Measurements from ENCODE around the gene ELK4. TPM values are rescaled to one million over a fixed set of nuclear protein-coding genes. Genes with fewer than 3 reads are reported as not detected.

ELK4 gene
- polyA plus RNA-seq, 1 of the 3 experiments (the other 2 are of a cell fraction), result 2.6 TPM

DNA sequence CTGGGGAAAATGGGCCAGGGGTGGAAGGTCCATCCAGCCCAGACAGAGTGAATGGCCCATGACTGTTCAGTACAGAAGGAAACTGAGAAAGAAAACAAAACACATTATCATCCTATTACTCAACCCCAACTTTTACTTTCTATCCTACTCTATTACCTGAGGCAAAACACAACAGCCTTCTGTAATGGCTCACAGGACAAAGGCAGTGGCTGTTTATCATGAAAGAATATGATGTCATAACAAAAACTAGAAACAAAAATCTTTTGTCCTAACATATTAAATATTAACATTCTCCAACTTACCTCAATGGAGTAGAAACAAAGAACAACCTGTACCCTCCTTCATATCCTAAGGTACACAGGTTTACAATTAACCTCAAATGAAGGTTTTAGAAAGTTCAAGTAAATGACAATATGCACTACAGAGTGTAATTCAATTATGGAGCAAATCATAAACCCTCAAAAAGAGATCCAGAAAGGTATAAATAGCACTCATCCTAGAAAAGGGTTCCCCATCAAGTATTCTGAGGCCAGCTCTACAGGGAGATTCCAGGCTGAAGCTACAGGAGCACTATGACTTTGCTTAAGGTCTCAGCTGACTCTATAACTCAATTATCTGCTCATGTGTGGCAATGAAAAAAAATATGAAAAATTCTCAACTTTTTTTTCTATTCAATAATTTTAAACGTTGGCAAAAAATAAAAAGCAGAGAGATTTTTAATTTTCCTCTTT is 15.1 kb downstream of the ELK4 start:
- H3K9me3 ChIP-seq, result no peaks in the 10 kb centered on the region

DNA sequence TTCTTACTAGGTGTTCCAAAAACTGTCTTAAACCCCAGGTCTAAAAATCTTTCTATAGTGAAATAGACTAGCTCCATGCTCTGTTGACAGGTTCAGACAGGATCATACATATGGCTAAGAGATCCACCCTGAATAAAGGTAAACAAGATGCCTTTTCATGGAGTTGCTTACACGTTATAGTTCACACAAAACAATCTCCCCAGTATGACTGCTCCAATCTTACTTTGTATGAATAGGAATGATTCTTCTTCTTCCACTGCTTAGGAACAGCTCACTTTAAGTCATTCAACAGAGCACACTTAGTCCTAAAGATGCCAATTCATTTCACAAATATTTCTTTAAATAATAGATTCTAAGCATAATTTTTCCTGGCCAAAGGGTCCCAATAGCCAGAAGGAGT is 16.0 kb downstream of the ELK4 start:
- no peak for DNase-seq
- Histone ChIP-seq H3K4me1 (ENCODE audit: control insufficient read depth in 1 of 2, insufficient read depth in 2 of 2, low read depth in 1 of 2, low read length in 1 of 2) (peaks cover 5 to 12% of the 10 kb centered on the region in 2 experiments; a peak in 2 of 4 replicates), H2AFZ (ENCODE audit: low read depth) (no peak overlapping the region), H3K36me3 (replicated peaks in 1 of 2; ENCODE audit: control insufficient read depth in 1 of 2, insufficient read depth in 2 of 2, low read length in 1 of 2) (peaks cover 74 to 81% of the 10 kb centered on the region in 2 experiments), H3K79me2 (ENCODE audit: insufficient read depth) (peaks cover 30% of the 10 kb centered on the region), H3K9me3 (no peaks in the 10 kb centered on the region), H3F3A (replicated peaks; ENCODE audit: insufficient read depth) (peaks cover 6% of the 10 kb centered on the region), H3K4me3 (ENCODE audit: low read depth in 2 of 2, low read length in 1 of 2) (no peak overlapping the region), H3K9ac (no peak overlapping the region), H3K4me2 (no peak overlapping the region), H3K27me3 (ENCODE audit: insufficient read depth) (no peaks in the 10 kb centered on the region), H3K9me2 (no peaks in the 10 kb centered on the region), H4K20me1 (ENCODE audit: insufficient read depth) (no peaks in the 10 kb centered on the region), H3K27ac (ENCODE audit: low read depth in 2 of 2, low read length in 1 of 2) (no peak overlapping the region)
- ChIA-PET POLR2A (no interaction called here), CTCF (interaction anchor here (1.7 kb wide), 1 partner anchor 43 kb away, joined by 4 read pairs; no protein-coding TSS in a partner anchor)
- WGBS (ENCODE audit: low lambda C conversion rate), result 100% methylated on average over 1 of the region's 1 CpG
- no peak for TF ChIP-seq RXRA (IDR thresholded peaks at IDR 0.05; ENCODE audit: borderline replicate concordance, low read depth)
- TF ChIP-seq GATA2 (CRISPR knock-in tag; IDR thresholded peaks at IDR 0.05), result no peak
- TF ChIP-seq, protein P1, sequence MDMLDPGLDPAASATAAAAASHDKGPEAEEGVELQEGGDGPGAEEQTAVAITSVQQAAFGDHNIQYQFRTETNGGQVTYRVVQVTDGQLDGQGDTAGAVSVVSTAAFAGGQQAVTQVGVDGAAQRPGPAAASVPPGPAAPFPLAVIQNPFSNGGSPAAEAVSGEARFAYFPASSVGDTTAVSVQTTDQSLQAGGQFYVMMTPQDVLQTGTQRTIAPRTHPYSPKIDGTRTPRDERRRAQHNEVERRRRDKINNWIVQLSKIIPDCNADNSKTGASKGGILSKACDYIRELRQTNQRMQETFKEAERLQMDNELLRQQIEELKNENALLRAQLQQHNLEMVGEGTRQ (IDR thresholded peaks at IDR 0.05; ENCODE audit: borderline replicate concordance, low read depth, low read length), result no peak
- TF ChIP-seq, protein P2, sequence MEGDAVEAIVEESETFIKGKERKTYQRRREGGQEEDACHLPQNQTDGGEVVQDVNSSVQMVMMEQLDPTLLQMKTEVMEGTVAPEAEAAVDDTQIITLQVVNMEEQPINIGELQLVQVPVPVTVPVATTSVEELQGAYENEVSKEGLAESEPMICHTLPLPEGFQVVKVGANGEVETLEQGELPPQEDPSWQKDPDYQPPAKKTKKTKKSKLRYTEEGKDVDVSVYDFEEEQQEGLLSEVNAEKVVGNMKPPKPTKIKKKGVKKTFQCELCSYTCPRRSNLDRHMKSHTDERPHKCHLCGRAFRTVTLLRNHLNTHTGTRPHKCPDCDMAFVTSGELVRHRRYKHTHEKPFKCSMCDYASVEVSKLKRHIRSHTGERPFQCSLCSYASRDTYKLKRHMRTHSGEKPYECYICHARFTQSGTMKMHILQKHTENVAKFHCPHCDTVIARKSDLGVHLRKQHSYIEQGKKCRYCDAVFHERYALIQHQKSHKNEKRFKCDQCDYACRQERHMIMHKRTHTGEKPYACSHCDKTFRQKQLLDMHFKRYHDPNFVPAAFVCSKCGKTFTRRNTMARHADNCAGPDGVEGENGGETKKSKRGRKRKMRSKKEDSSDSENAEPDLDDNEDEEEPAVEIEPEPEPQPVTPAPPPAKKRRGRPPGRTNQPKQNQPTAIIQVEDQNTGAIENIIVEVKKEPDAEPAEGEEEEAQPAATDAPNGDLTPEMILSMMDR (IDR thresholded peaks at IDR 0.05), result no peak
- TF ChIP-seq NFIC (IDR thresholded peaks at IDR 0.05; ENCODE audit: borderline replicate concordance), result no peak
- TF ChIP-seq, protein P3, sequence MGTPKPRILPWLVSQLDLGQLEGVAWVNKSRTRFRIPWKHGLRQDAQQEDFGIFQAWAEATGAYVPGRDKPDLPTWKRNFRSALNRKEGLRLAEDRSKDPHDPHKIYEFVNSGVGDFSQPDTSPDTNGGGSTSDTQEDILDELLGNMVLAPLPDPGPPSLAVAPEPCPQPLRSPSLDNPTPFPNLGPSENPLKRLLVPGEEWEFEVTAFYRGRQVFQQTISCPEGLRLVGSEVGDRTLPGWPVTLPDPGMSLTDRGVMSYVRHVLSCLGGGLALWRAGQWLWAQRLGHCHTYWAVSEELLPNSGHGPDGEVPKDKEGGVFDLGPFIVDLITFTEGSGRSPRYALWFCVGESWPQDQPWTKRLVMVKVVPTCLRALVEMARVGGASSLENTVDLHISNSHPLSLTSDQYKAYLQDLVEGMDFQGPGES (IDR thresholded peaks at IDR 0.05; ENCODE audit: low read depth, low read length), result no peak
- TF ChIP-seq MXI1 (IDR thresholded peaks at IDR 0.05; ENCODE audit: low read depth, low read length), result no peak
- no peak for TF ChIP-seq RCOR1 (IDR thresholded peaks at IDR 0.05; ENCODE audit: low read length)
- no peak for TF ChIP-seq JUND (IDR thresholded peaks at IDR 0.05)
- no peak for TF ChIP-seq MEF2A (IDR thresholded peaks at IDR 0.05; ENCODE audit: borderline replicate concordance, low read depth)
- TF ChIP-seq SMC3 (IDR thresholded peaks at IDR 0.05; ENCODE audit: low read depth, low read length), result no peak
- TF ChIP-seq SIN3A (IDR thresholded peaks at IDR 0.05; ENCODE audit: borderline replicate concordance, low read depth, low read length), result no peak
- TF ChIP-seq FOXM1 (IDR thresholded peaks at IDR 0.05; ENCODE audit: low read depth), result no peak
- TF ChIP-seq EZH2phosphoT487 (IDR thresholded peaks at IDR 0.05; ENCODE audit: borderline replicate concordance, low read depth), result no peak
- TF ChIP-seq ELF1 (IDR thresholded peaks at IDR 0.05), result no peak
- TF ChIP-seq, protein P4, sequence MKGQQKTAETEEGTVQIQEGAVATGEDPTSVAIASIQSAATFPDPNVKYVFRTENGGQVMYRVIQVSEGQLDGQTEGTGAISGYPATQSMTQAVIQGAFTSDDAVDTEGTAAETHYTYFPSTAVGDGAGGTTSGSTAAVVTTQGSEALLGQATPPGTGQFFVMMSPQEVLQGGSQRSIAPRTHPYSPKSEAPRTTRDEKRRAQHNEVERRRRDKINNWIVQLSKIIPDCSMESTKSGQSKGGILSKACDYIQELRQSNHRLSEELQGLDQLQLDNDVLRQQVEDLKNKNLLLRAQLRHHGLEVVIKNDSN (IDR thresholded peaks at IDR 0.05; ENCODE audit: borderline replicate concordance, low read depth), result no peak
- TF ChIP-seq, protein P5, sequence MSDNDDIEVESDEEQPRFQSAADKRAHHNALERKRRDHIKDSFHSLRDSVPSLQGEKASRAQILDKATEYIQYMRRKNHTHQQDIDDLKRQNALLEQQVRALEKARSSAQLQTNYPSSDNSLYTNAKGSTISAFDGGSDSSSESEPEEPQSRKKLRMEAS (IDR thresholded peaks at IDR 0.05; ENCODE audit: low read depth), result no peak
- TF ChIP-seq RAD21 (IDR thresholded peaks at IDR 0.05; ENCODE audit: low read length), result no peak

More for the DNA sequence above, 15.1 kb downstream of the ELK4 start:
- Histone ChIP-seq H3K79me2 (ENCODE audit: insufficient read depth) (peaks cover 30% of the 10 kb centered on the region; the same call in 1 of the 2 replicates), H3K27me3 (ENCODE audit: insufficient read depth) (no peaks in the 10 kb centered on the region), H3K9me2 (no peaks in the 10 kb centered on the region), H4K20me1 (ENCODE audit: insufficient read depth) (no peaks in the 10 kb centered on the region), H3F3A (replicated peaks; ENCODE audit: insufficient read depth) (peaks cover 6% of the 10 kb centered on the region), H2AFZ (ENCODE audit: low read depth) (no peak overlapping the region), H3K4me3 (ENCODE audit: low read depth in 2 of 2, low read length in 1 of 2) (no peak overlapping the region), H3K4me1 (ENCODE audit: control insufficient read depth in 1 of 2, insufficient read depth in 2 of 2, low read depth in 1 of 2, low read length in 1 of 2) (peaks cover 0 to 3% of the 10 kb centered on the region in 2 experiments; a peak in 2 of 4 replicates), H3K27ac (ENCODE audit: low read depth in 2 of 2, low read length in 1 of 2) (no peak overlapping the region), H3K9ac (no peak overlapping the region), H3K36me3 (replicated peaks in 1 of 2; ENCODE audit: control insufficient read depth in 1 of 2, insufficient read depth in 2 of 2, low read length in 1 of 2) (peaks cover 65 to 75% of the 10 kb centered on the region in 2 experiments), H3K4me2 (no peak overlapping the region)
- 88% methylated on average over 1 of the region's 1 CpG for WGBS (ENCODE audit: low lambda C conversion rate)
- DNase-seq, result no peak
- TF ChIP-seq RCOR1 (IDR thresholded peaks at IDR 0.05; ENCODE audit: low read length) (no peak), EZH2phosphoT487 (IDR thresholded peaks at IDR 0.05; ENCODE audit: borderline replicate concordance, low read depth) (no peak), JUND (IDR thresholded peaks at IDR 0.05) (no peak), YY1 (IDR thresholded peaks at IDR 0.05; ENCODE audit: low read depth) (no peak), NRF1 (IDR thresholded peaks at IDR 0.05; ENCODE audit: low read depth, low read length) (no peak), POLR2AphosphoS5 (IDR thresholded peaks at IDR 0.05; ENCODE audit: low read depth, low read length) (no peak), FOXM1 (IDR thresholded peaks at IDR 0.05; ENCODE audit: low read depth) (no peak)
- TF ChIP-seq, protein P6, sequence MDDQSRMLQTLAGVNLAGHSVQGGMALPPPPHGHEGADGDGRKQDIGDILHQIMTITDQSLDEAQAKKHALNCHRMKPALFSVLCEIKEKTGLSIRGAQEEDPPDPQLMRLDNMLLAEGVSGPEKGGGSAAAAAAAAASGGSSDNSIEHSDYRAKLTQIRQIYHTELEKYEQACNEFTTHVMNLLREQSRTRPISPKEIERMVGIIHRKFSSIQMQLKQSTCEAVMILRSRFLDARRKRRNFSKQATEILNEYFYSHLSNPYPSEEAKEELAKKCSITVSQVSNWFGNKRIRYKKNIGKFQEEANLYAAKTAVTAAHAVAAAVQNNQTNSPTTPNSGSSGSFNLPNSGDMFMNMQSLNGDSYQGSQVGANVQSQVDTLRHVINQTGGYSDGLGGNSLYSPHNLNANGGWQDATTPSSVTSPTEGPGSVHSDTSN (IDR thresholded peaks at IDR 0.05), result no peak
- POLR2A ChIA-PET, result no interaction called here
- CTCF ChIA-PET, result no interaction called here

All from SK-N-SH (cell line).